K562 (cell line): ENCODE results near the gene ADM5. TPM values are rescaled to one million over a fixed set of nuclear protein-coding genes. Genes with fewer than 3 reads are reported as not detected.

Experiments used
- ATAC-seq: fragments of 200-7000 bp; cut with Tn5 transposase; 3 replicates; pipeline ENCODE4 v1.9.1; 2020; ENCODE audit warnings: moderate library complexity
- BruUV-seq: library from RNA; stranded (reverse); fragments of 400-500 nt; replicated peaks from 2 replicates; lab custom pipeline; 2021; lab: Mats Ljungman, UMichigan
- CTCF ChIA-PET: fragments of 300-600 bp; formaldehyde crosslinking; extraction: SDS; loops from one replicate; lab custom pipeline; 2021; ENCODE audit warnings: low intra/inter-chr PET ratio; lab: Yijun Ruan, JAX
- POLR2A ChIA-PET: fragments of 300-600, 350-650 bp; sonication (Branson Sonifier 250); formaldehyde crosslinking; extraction: SDS; loops from one replicate; lab custom pipeline; 2021; ENCODE audit warnings: antibody characterized with exemption, inconsistent platforms; lab: Yijun Ruan, JAX
- DNase-seq, 4 experiments: peaks; one replicate each; pipeline versions ENCODE4 v3.0.0 to v3.0.0-alpha.2; 2011 to 2018; ENCODE audit warnings: low spot score in 3 of 4, mixed read lengths in 3 of 4; ENCODE audit errors: extremely low read depth in 1 of 4
- FAIRE-seq: peaks from 2 replicates; lab custom pipeline; 2011; peaks lifted over from hg19 to GRCh38; lab: Jason Lieb, UNC
- H2AFZ ChIP-seq: 2 replicates; pipeline ENCODE4 v1.6.0; 2011; ENCODE audit warnings: low read depth, low read length, control low read depth, inconsistent platforms
- H3K27ac ChIP-seq: fragments of 200-600 bp; 3 replicates; pipeline ENCODE4 v1.8.0; 2011; ENCODE audit warnings: low read depth, mild to moderate bottlenecking, control low read depth, inconsistent platforms, low read length, moderate library complexity, mixed read lengths; ENCODE audit errors: extremely low read depth
- H3K27me3 ChIP-seq, 2 experiments: fragments of 300-600 bp in 1 of 2; 2 replicates in 1 of 2; 3 replicates in 1 of 2; pipeline versions ENCODE4 v1.6.0 to v1.8.0; 2011; ENCODE audit warnings: inconsistent platforms in 2 of 2, low read length in 2 of 2, mild to moderate bottlenecking in 1 of 2, mixed read lengths in 1 of 2, moderate library complexity in 1 of 2; ENCODE audit not compliant: control insufficient read depth in 2 of 2, insufficient read depth in 2 of 2
- H3K36me3 ChIP-seq: fragments of 300-600 bp; 3 replicates; pipeline ENCODE4 v1.8.0; 2011; ENCODE audit warnings: mild to moderate bottlenecking, low read length, inconsistent platforms; ENCODE audit not compliant: control insufficient read depth, insufficient read depth
- H3K4me1 ChIP-seq, 2 experiments: fragments of 200-600 bp in 1 of 2; replicated peaks in 1 of 2; 2 replicates in 1 of 2; 3 replicates in 1 of 2; pipeline versions ENCODE4 v1.5.1 to v1.8.0; 2011; ENCODE audit warnings: inconsistent platforms in 2 of 2, low read length in 2 of 2, mild to moderate bottlenecking in 1 of 2, mixed read lengths in 1 of 2, moderate library complexity in 1 of 2; ENCODE audit not compliant: control insufficient read depth in 2 of 2, insufficient read depth in 2 of 2
- H3K4me2 ChIP-seq: 2 replicates; pipeline ENCODE4 v1.6.1; 2011; ENCODE audit warnings: low read length, control low read depth, inconsistent platforms, mixed read lengths; ENCODE audit not compliant: insufficient read depth
- H3K4me3 ChIP-seq: fragments of 200-600 bp; sonication (generic), shearing (Covaris generic); 2 replicates; pipeline ENCODE4 v1.5.1; 2016; ENCODE audit warnings: control low read depth, inconsistent platforms
- H3K79me2 ChIP-seq: fragments of 200-600 bp; 3 replicates; pipeline ENCODE4 v1.8.0; 2011; ENCODE audit warnings: low read length, inconsistent platforms; ENCODE audit not compliant: control insufficient read depth, insufficient read depth
- H3K9ac ChIP-seq, 2 experiments: 2 replicates each; pipeline versions ENCODE4 v1.6.0 to v1.6.1; 2011; ENCODE audit warnings: low read depth in 2 of 2, low read length in 2 of 2, control low read depth in 1 of 2, inconsistent platforms in 1 of 2, mild to moderate bottlenecking in 1 of 2, mixed read lengths in 1 of 2; ENCODE audit not compliant: insufficient read depth in 1 of 2
- H3K9me1 ChIP-seq: one replicate; pipeline ENCODE4 v1.6.0; 2011; ENCODE audit warnings: inconsistent platforms, mild to moderate bottlenecking, low read length, moderate library complexity; ENCODE audit not compliant: control insufficient read depth, insufficient read depth
- H3K9me3 ChIP-seq: replicated peaks from 2 replicates; pipeline ENCODE4 v1.5.1; 2011; ENCODE audit warnings: low read depth, low read length, inconsistent platforms; ENCODE audit not compliant: control insufficient read depth, insufficient read depth
- H4K20me1 ChIP-seq: replicated peaks from 2 replicates; pipeline ENCODE4 v1.6.1; 2011; ENCODE audit warnings: low read length, inconsistent platforms, mixed read lengths; ENCODE audit not compliant: control insufficient read depth, insufficient read depth
- CEBPB ChIP-seq: fragments of 450-650 bp; IDR thresholded peaks from 2 replicates; pipeline ENCODE4 v1.6.1; 2016; ENCODE audit warnings: missing genetic modification characterization, missing compliant biosample characterization
- CTBP1 ChIP-seq: fragments of 450-650 bp; IDR thresholded peaks from 2 replicates; pipeline ENCODE4 v1.6.1; 2016; ENCODE audit warnings: borderline replicate concordance
- CTCF ChIP-seq, 3 experiments: IDR thresholded peaks in 2 of 3; conservative IDR thresholded peaks in 1 of 3; 2 replicates each; pipeline ENCODE4 v1.5.1; 2011 to 2012; ENCODE audit warnings: low read length in 3 of 3, mild to moderate bottlenecking in 3 of 3, control low read depth in 2 of 3, improper control_type of control experiment in 1 of 3, inconsistent platforms in 1 of 3, low read depth in 1 of 3, mixed read lengths in 1 of 3, moderate library complexity in 1 of 3; ENCODE audit not compliant: insufficient read depth in 2 of 3
- DEAF1 ChIP-seq: fragments of 450-650 bp; formaldehyde crosslinking; IDR thresholded peaks from 2 replicates; pipeline ENCODE4 v1.4.0; 2020; ENCODE audit warnings: mild to moderate bottlenecking, moderate library complexity
- POLR2AphosphoS5 ChIP-seq: IDR thresholded peaks from 2 replicates; pipeline ENCODE4 v1.6.1; 2011; ENCODE audit warnings: mild to moderate bottlenecking, low read depth, low read length, moderate library complexity; ENCODE audit not compliant: control insufficient read depth, insufficient read depth
- RBM17 ChIP-seq: fragments of 200-400 bp; formaldehyde crosslinking; IDR thresholded peaks from 2 replicates; pipeline ENCODE4 v1.6.1; 2017; ENCODE audit warnings: low read depth, mild to moderate bottlenecking, low read length, borderline replicate concordance
- TEAD1 ChIP-seq, 2 experiments: fragments of 450-650 bp in 1 of 2; sonication (generic) in 1 of 2; formaldehyde crosslinking; IDR thresholded peaks; 2 replicates each; pipeline versions ENCODE4 v1.4.0 to v1.8.0; 2020 to 2022; ENCODE audit warnings: mild to moderate bottlenecking in 2 of 2, missing genetic modification reagents in 1 of 2
- ZBTB11 ChIP-seq, 3 experiments: fragments of 200-800 bp in 1 of 3; fragments of 250-450 bp in 1 of 3; fragments of 450-650 bp in 1 of 3; sonication (Bioruptor Pico) in 1 of 3; sonication (Bioruptor generic) in 1 of 3; formaldehyde crosslinking in 1 of 3; IDR thresholded peaks; 2 replicates each; pipeline versions ENCODE4 v1.6.1 to v1.8.0; 2016 to 2022; ENCODE audit warnings: mild to moderate bottlenecking in 2 of 3, missing genetic modification characterization in 2 of 3, missing compliant biosample characterization in 1 of 3, moderate library complexity in 1 of 3
- ZKSCAN1 ChIP-seq: fragments of 150-350 bp; IDR thresholded peaks from 2 replicates; pipeline ENCODE4 v1.6.1; 2016; ENCODE audit warnings: low read depth, low read length
- ZNF212 ChIP-seq: fragments of 450-650 bp; formaldehyde crosslinking; IDR thresholded peaks from 2 replicates; pipeline ENCODE4 v1.4.0; 2020; ENCODE audit warnings: mild to moderate bottlenecking
- ZNF274 ChIP-seq: IDR thresholded peaks from 2 replicates; pipeline ENCODE4 v1.6.1; 2011; ENCODE audit warnings: low read depth, mild to moderate bottlenecking, low read length, moderate library complexity, borderline replicate concordance
- WGBS: fragments of 100-300 bp; shearing (Covaris generic); methylation state at CpG from one replicate; pipeline ENCODE4 v1.1.6; 2016; ENCODE audit warnings: low coverage, mixed read lengths; ENCODE audit not compliant: insufficient coverage; ENCODE audit errors: missing lambda C conversion rate; 5-methylcytosine and 5-hydroxymethylcytosine counted together
- in situ Hi-C: fragments of 300-500 bp; cut with MboI; formaldehyde crosslinking; loops from 4 replicates; pipeline ENCODE4 v1.15.0; 2018; ENCODE audit warnings: inconsistent platforms, mixed read lengths
- intact Hi-C: fragments of 100-400 bp; cut with micrococcal nuclease; formaldehyde crosslinking; loops from 2 replicates; pipeline ENCODE4 v1.14.2; 2022
- polyA plus RNA-seq, 8 experiments: library from polyadenylated mRNA; depleted of rRNA in 4 of 8; stranded (reverse) in 5 of 8; unstranded in 3 of 8; fragments of >200 nt; fragmentation: Nextera tagmentation in 2 of 8; fragmentation: Illumina TruSeq in 1 of 8; extraction: Ambion mirVana in 2 of 8; extraction: Trizol in 1 of 8; gene quantifications; 2 replicates each; pipeline versions ENCODE4 v1.2.1 to v1.2.3, GENCODE V29; 2011 to 2014; ENCODE audit warnings: inconsistent platforms in 1 of 8, missing spikeins in 1 of 8
- total RNA-seq, 7 experiments: library from RNA; depleted of rRNA in 6 of 7; stranded (reverse); fragments of >200 nt in 6 of 7; fragmentation: Illumina TruSeq in 2 of 7; extraction: Trizol in 2 of 7; gene quantifications; 2 replicates each; pipeline versions ENCODE4 v1.2.1 to v1.2.3, GENCODE V29; 2011 to 2021; ENCODE audit warnings: low replicate concordance in 1 of 7

Gene ADM5
- total and polyA plus RNA-seq, 9 of the 15 experiments (the other 6 are each of a cell fraction or from before 2014, with no cell fraction given) = 0.13 to 8.4 (median 2.0) TPM; not detected in 1

- H2AFZ ChIP-seq = peak overlapping the region; percentile 49; the same call in 1 of the 2 replicates
- peak overlapping the region; percentile 97 for H3K27ac ChIP-seq
- peaks cover 50% of the 10 kb centered on the region for H3K36me3 ChIP-seq
- peaks cover 22% of the 10 kb centered on the region for H4K20me1 ChIP-seq
- TSS peak; percentile 49 for BruUV-seq
- in situ Hi-C loops = no loop called here
- peak overlapping the region; percentile 96 to 100 for H3K9ac ChIP-seq
- WGBS = 2% methylated on average over 19 of the region's 21 CpGs
- no peaks in the 10 kb centered on the region for H3K27me3 ChIP-seq
- intact Hi-C loops = loop anchor here (1.0 to 5.0 kb wide), 6 partner anchors 35 to 189 kb away; partner anchors contain the start of genes AP2A1, PNKP, PRR12 and SCAF1
- H3K9me3 ChIP-seq = no peaks in the 10 kb centered on the region; the same call in 1 of the 2 replicates
- DNase-seq (peak; percentile 68 to 88 (median 72)), FAIRE-seq (peak; percentile 83), ATAC-seq (peak; percentile 32)
- ChIA-PET CTCF (interaction anchor here (0.6 to 1.7 kb wide), 3 partner anchors 108 to 204 kb away, joined by 3 to 5 read pairs (median 4); partner anchors contain the start of gene FLT3LG), POLR2A (interaction anchor here (0.5 to 2.7 kb wide), 8 partner anchors 18 to 336 kb away, joined by 3 to 23 read pairs (median 3); partner anchors contain the start of genes AP2A1 and SCAF1)
- peaks cover 27 to 44% of the 10 kb centered on the region in 2 experiments for H3K4me1 ChIP-seq
- H3K4me3 ChIP-seq = peak overlapping the region; percentile 85
- H3K9me1 ChIP-seq = peaks cover 3% of the 10 kb centered on the region
- peaks cover 50% of the 10 kb centered on the region for H3K79me2 ChIP-seq
- peak overlapping the region; percentile 91 for H3K4me2 ChIP-seq
- TF ChIP-seq CEBPB (tag) (peak; percentile 58; the same call in 1 of the 2 replicates), POLR2AphosphoS5 (peak; percentile 12; the same call in 1 of the 2 replicates), CTBP1 (no peak), ZKSCAN1 (peak; percentile 12; the same call in 1 of the 2 replicates), DEAF1 (CRISPR knock-in tag) (peak; percentile 61; the same call in 1 of the 2 replicates), TEAD1 (CRISPR knock-in tag; IDR thresholded peaks at IDR 0.05) (0 out of 4 replicates have a peak, but pooled peaks of 1 of the 2 experiments have one; percentile 36), ZNF274 (no peak), ZNF212 (CRISPR knock-in tag) (no peak), ZBTB11 (CRISPR knock-in tag; IDR thresholded peaks at IDR 0.05) (peak in 1 of 3 experiments; percentile 34; a peak in 1 of 6 replicates), CTCF (IDR thresholded peaks at IDR 0.05 in 2 of 3, conservative IDR thresholded peaks at IDR 0.05 in 1 of 3; ENCODE audit: insufficient read depth in 2 of 3, low read depth in 1 of 3, low read length in 3 of 3) (peak; percentile 72 to 89 (median 82)), RBM17 (no peak)
These were observed 11.3 kb upstream of the ADM5 start for GRCh38 chr19:49677901-49678674.
